SU-DHL-6 (cell line): ENCODE measurements around the gene RIMBP2.

Experiments
- EZH2phosphoT487 ChIP-seq: fragments of 200-600 bp; sonication (generic), shearing (Covaris generic); conservative IDR thresholded peaks from 2 replicates; pipeline ENCODE4 v1.6.1; 2018; ENCODE audit warnings: mild to moderate bottlenecking, antibody characterized with exemption, low read length, moderate library complexity, mixed read lengths
- TF ChIP-seq, protein P1 (sequence below): fragments of 200-600 bp; sonication (generic); IDR thresholded peaks from one replicate; pipeline ENCODE4 v1.5.1; 2017; ENCODE audit warnings: antibody characterized with exemption, mild to moderate bottlenecking, low read length, moderate library complexity; ENCODE audit not compliant: insufficient read depth, poor library complexity, severe bottlenecking

DNA sequence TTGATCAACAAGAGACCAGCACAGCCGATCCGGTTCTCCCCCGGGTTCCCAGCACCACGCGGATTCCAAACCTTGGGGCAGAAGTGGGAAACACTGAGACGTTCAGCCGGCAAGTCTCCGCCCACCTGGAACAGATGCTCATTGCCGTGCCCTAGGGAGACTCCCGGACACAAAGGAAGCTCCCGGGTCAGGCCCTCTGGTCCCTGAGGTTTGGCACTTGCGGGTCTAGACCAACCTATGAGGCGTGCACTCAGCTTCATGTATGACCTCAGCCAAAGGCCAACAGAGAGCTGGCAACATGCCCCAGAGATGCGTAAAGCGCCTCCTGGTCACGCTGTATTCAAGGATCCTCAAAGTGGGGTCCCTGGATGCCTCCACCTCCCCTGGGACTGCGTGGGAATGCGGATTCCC is 2.5 kb downstream of the RIMBP2 start:
- TF ChIP-seq, protein P1, sequence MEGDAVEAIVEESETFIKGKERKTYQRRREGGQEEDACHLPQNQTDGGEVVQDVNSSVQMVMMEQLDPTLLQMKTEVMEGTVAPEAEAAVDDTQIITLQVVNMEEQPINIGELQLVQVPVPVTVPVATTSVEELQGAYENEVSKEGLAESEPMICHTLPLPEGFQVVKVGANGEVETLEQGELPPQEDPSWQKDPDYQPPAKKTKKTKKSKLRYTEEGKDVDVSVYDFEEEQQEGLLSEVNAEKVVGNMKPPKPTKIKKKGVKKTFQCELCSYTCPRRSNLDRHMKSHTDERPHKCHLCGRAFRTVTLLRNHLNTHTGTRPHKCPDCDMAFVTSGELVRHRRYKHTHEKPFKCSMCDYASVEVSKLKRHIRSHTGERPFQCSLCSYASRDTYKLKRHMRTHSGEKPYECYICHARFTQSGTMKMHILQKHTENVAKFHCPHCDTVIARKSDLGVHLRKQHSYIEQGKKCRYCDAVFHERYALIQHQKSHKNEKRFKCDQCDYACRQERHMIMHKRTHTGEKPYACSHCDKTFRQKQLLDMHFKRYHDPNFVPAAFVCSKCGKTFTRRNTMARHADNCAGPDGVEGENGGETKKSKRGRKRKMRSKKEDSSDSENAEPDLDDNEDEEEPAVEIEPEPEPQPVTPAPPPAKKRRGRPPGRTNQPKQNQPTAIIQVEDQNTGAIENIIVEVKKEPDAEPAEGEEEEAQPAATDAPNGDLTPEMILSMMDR = no peak
- TF ChIP-seq EZH2phosphoT487 = no peak
